HCT116 (cell line): ENCODE results near the gene TRIM50. TPM values are rescaled to one million over a fixed set of nuclear protein-coding genes. Genes with fewer than 3 reads are reported as not detected.
"Not testable (repeated sequence)": the region's sequence is repeated elsewhere in the genome, so short reads cannot be mapped to it uniquely, and the experiment has no call there.

Experiments used
- ATAC-seq: fragments of 200-7000 bp; cut with Tn5 transposase; 2 replicates; pipeline ENCODE4 v1.9.1; 2020; ENCODE audit warnings: mild to moderate bottlenecking, moderate library complexity
- BruUV-seq: library from RNA; stranded (reverse); fragments of 400-500 nt; replicated peaks from 2 replicates; lab custom pipeline; 2021; lab: Mats Ljungman, UMichigan
- CTCF ChIA-PET: fragments of 300-600 bp; sonication (Branson Sonifier 250); formaldehyde crosslinking; loops from one replicate; lab custom pipeline; 2021; ENCODE audit warnings: antibody characterized with exemption; lab: Charles Lee
- POLR2A ChIA-PET: fragments of 300-600, 350-600 bp; sonication (Branson Sonifier 250); formaldehyde crosslinking; loops from one replicate; lab custom pipeline; 2021; ENCODE audit warnings: antibody characterized with exemption; lab: Charles Lee
- RAD21 ChIA-PET, 2 experiments: fragments of 300-600 bp; sonication (Branson Sonifier 250); formaldehyde crosslinking; loops; one replicate each; lab custom pipeline; 2023; ENCODE audit warnings: low total read pairs in 2 of 2; ENCODE audit not compliant: uncharacterized antibody in 2 of 2, unreplicated experiment in 2 of 2, low non-redundant PET in 1 of 2; lab: Charles Lee
- DNase-seq: peaks from one replicate; pipeline ENCODE4 v3.0.0-alpha.2; 2010; ENCODE audit warnings: low read depth, low spot score
- H2AFZ ChIP-seq: fragments of 200-600 bp; shearing (Covaris generic), sonication (generic); 2 replicates; pipeline ENCODE4 v1.6.1; 2017; ENCODE audit warnings: low read depth, mixed run types, mixed read lengths, antibody characterized with exemption, low read length; ENCODE audit not compliant: poor library complexity, severe bottlenecking
- H3K27ac ChIP-seq: 2 replicates; pipeline ENCODE4 v1.5.1; 2012; ENCODE audit warnings: low read depth, low read length
- H3K27me3 ChIP-seq: fragments of 200-600 bp; sonication (generic); 2 replicates; pipeline ENCODE4 v1.6.1; 2016; ENCODE audit warnings: mixed run types, low read length, mixed read lengths; ENCODE audit not compliant: insufficient read depth
- H3K36me3 ChIP-seq, 2 experiments: fragments of 200-500 bp in 1 of 2; fragments of 200-600 bp in 1 of 2; sonication (Bioruptor generic) in 1 of 2; sonication (generic) in 1 of 2; 2 replicates each; pipeline versions ENCODE4 v1.5.1 to v1.6.1; 2014 to 2016; ENCODE audit warnings: low read length in 2 of 2, inconsistent platforms in 1 of 2, mixed read lengths in 1 of 2, mixed run types in 1 of 2; ENCODE audit not compliant: insufficient read depth in 2 of 2, control insufficient read depth in 1 of 2
- H3K4me1 ChIP-seq, 2 experiments: fragments of 200-600 bp in 1 of 2; sonication (generic) in 1 of 2; 2 replicates each; pipeline versions ENCODE4 v1.5.1 to v1.6.1; 2012 to 2017; ENCODE audit warnings: low read length in 2 of 2, inconsistent platforms in 1 of 2, mild to moderate bottlenecking in 1 of 2, mixed read lengths in 1 of 2, mixed run types in 1 of 2, moderate library complexity in 1 of 2; ENCODE audit not compliant: insufficient read depth in 2 of 2, control insufficient read depth in 1 of 2
- H3K4me2 ChIP-seq: fragments of 200-600 bp; sonication (generic); 2 replicates; pipeline ENCODE4 v1.6.1; 2017; ENCODE audit warnings: mixed run types, low read length, mixed read lengths
- H3K4me3 ChIP-seq, 2 experiments: fragments of 200-600 bp in 1 of 2; sonication (generic) in 1 of 2; replicated peaks in 1 of 2; 2 replicates each; pipeline ENCODE4 v1.5.1; 2011 to 2016; ENCODE audit warnings: low read length in 2 of 2, control low read depth in 1 of 2, low read depth in 1 of 2, mild to moderate bottlenecking in 1 of 2, mixed read lengths in 1 of 2, mixed run types in 1 of 2
- H3K79me2 ChIP-seq: fragments of 200-600 bp; sonication (generic); 2 replicates; pipeline ENCODE4 v1.6.1; 2017; ENCODE audit warnings: mild to moderate bottlenecking, mixed run types, low read length, moderate library complexity, mixed read lengths; ENCODE audit not compliant: insufficient read depth
- H3K9ac ChIP-seq: fragments of 200-600 bp; sonication (generic); 2 replicates; pipeline ENCODE4 v1.6.1; 2016; ENCODE audit warnings: low read length, mixed read lengths
- H3K9me2 ChIP-seq: fragments of 200-600 bp; sonication (generic), shearing (Covaris generic); 2 replicates; pipeline ENCODE4 v1.6.1; 2017; ENCODE audit warnings: mixed run types, mild to moderate bottlenecking, moderate library complexity; ENCODE audit not compliant: insufficient read depth
- H3K9me3 ChIP-seq, 2 experiments: fragments of 200-500 bp in 1 of 2; fragments of 200-600 bp in 1 of 2; sonication (Bioruptor generic) in 1 of 2; sonication (generic) in 1 of 2; 2 replicates each; pipeline ENCODE4 v1.6.1; 2014 to 2017; ENCODE audit warnings: low read length in 2 of 2, mixed read lengths in 2 of 2, inconsistent platforms in 1 of 2, low read depth in 1 of 2, mild to moderate bottlenecking in 1 of 2, mixed run types in 1 of 2, moderate library complexity in 1 of 2; ENCODE audit not compliant: control insufficient read depth in 1 of 2, insufficient read depth in 1 of 2
- H4K20me1 ChIP-seq: fragments of 200-600 bp; sonication (generic), shearing (Covaris generic); 2 replicates; pipeline ENCODE4 v1.6.1; 2017; ENCODE audit warnings: mixed run types, mild to moderate bottlenecking, moderate library complexity; ENCODE audit not compliant: insufficient read depth
- CEBPB ChIP-seq: IDR thresholded peaks from 2 replicates; pipeline ENCODE4 v1.6.1; 2012; ENCODE audit warnings: low read depth
- ELF1 ChIP-seq: IDR thresholded peaks from 2 replicates; pipeline ENCODE4 v1.6.1; 2012; ENCODE audit warnings: low read depth, borderline replicate concordance
- EZH2phosphoT487 ChIP-seq: fragments of 200-600 bp; IDR thresholded peaks from 2 replicates; pipeline ENCODE4 v1.6.1; 2018; ENCODE audit warnings: antibody characterized with exemption, borderline replicate concordance
- FOSL1 ChIP-seq: IDR thresholded peaks from 2 replicates; pipeline ENCODE4 v1.6.1; 2012; ENCODE audit warnings: low read depth
- POLR2A ChIP-seq: IDR thresholded peaks from 2 replicates; pipeline ENCODE4 v1.7.0; 2011; ENCODE audit warnings: borderline replicate concordance; ENCODE audit not compliant: insufficient read depth, insufficient read length; ENCODE audit errors: extremely low read depth
- SIN3A ChIP-seq: IDR thresholded peaks from 2 replicates; pipeline ENCODE4 v1.6.1; 2012; ENCODE audit warnings: low read depth
- SRF ChIP-seq: IDR thresholded peaks from 2 replicates; pipeline ENCODE4 v1.6.1; 2012; ENCODE audit warnings: low read depth
- ZFX ChIP-seq: fragments of 450-650 bp; IDR thresholded peaks from 2 replicates; pipeline ENCODE4 v1.6.1; 2017
- intact Hi-C: fragments of 100-400 bp; cut with micrococcal nuclease; formaldehyde crosslinking; loops from 2 replicates; pipeline ENCODE4 v1.10.0; 2022
- total RNA-seq: library from RNA; stranded (reverse); gene quantifications from one replicate; pipeline ENCODE4 v1.2.1, GENCODE V29; 2021; ENCODE audit not compliant: unreplicated experiment
- TF ChIP-seq, protein P1 (sequence below), 3 experiments: fragments of 200-600 bp in 1 of 3; sonication (generic) in 1 of 3; IDR thresholded peaks in 2 of 3; conservative IDR thresholded peaks in 1 of 3; 2 replicates each; pipeline ENCODE4 v1.5.1; 2012 to 2017; ENCODE audit warnings: low read depth in 2 of 3, low read length in 2 of 3, antibody characterized with exemption in 1 of 3, borderline replicate concordance in 1 of 3, control low read depth in 1 of 3, mild to moderate bottlenecking in 1 of 3, mixed read lengths in 1 of 3, mixed run types in 1 of 3, moderate library complexity in 1 of 3; ENCODE audit not compliant: insufficient read depth in 1 of 3

The TRIM50 gene
- total RNA-seq, 1 experiment from 2014 or later = not detected

- ChIA-PET CTCF (no interaction called here), POLR2A (no interaction called here), RAD21 (no interaction called here)
- Histone ChIP-seq H3K27me3 (no peaks in the 10 kb centered on the region), H3K9me3 (no peaks in the 10 kb centered on the region), H3K9me2 (no peaks in the 10 kb centered on the region), H3K36me3 (no peaks in the 10 kb centered on the region), H3K4me1 (no peaks in the 10 kb centered on the region), H3K4me2 (no peak overlapping the region), H3K27ac (no peak overlapping the region), H3K4me3 (no peak overlapping the region), H4K20me1 (no peaks in the 10 kb centered on the region), H3K9ac (no peak overlapping the region), H3K79me2 (no peaks in the 10 kb centered on the region), H2AFZ (no peak overlapping the region)
- DNase-seq (no peak), ATAC-seq (no peak)
- no TSS peak for BruUV-seq
- TF ChIP-seq, protein P1, sequence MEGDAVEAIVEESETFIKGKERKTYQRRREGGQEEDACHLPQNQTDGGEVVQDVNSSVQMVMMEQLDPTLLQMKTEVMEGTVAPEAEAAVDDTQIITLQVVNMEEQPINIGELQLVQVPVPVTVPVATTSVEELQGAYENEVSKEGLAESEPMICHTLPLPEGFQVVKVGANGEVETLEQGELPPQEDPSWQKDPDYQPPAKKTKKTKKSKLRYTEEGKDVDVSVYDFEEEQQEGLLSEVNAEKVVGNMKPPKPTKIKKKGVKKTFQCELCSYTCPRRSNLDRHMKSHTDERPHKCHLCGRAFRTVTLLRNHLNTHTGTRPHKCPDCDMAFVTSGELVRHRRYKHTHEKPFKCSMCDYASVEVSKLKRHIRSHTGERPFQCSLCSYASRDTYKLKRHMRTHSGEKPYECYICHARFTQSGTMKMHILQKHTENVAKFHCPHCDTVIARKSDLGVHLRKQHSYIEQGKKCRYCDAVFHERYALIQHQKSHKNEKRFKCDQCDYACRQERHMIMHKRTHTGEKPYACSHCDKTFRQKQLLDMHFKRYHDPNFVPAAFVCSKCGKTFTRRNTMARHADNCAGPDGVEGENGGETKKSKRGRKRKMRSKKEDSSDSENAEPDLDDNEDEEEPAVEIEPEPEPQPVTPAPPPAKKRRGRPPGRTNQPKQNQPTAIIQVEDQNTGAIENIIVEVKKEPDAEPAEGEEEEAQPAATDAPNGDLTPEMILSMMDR (IDR thresholded peaks at IDR 0.05 in 2 of 3, conservative IDR thresholded peaks at IDR 0.05 in 1 of 3; ENCODE audit: borderline replicate concordance in 1 of 3, insufficient read depth in 1 of 3, low read depth in 2 of 3, low read length in 2 of 3) = no peak
- TF ChIP-seq ZFX = no peak
- no peak for TF ChIP-seq SRF
- TF ChIP-seq CEBPB = no peak
- no peak for TF ChIP-seq ELF1
- TF ChIP-seq FOSL1 = no peak
- no peak for TF ChIP-seq SIN3A
- TF ChIP-seq EZH2phosphoT487 = no peak
- TF ChIP-seq POLR2A = no peak
- intact Hi-C loops = no loop called here
These were observed 35.5 kb upstream of the TRIM50 start for GRCh38 chr7:73363225-73364005.

DNA sequence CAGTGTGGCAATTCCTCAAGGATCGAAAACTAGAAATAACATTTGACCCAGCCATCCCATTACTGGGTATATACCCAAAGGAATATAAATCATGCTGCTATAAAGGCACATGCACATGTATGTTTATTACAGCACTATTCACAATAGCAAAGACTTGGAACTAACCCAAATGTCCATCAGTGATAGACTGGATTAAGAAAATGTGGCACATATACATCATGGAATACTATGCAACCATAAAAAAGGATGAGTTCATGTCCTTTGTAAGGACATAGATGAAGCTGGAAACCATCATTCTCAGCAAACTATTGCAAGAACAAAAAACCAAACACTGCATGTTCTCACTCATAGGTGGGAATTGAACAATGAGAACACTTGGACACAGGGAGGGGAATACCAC, 32.7 kb upstream of the TRIM50 start:
- BruUV-seq, H3K4me3 ChIP-seq, ATAC-seq, H3K27ac ChIP-seq, H4K20me1 ChIP-seq, DNase-seq, H3K79me2 ChIP-seq, H3K27me3 ChIP-seq, intact Hi-C loops, POLR2A ChIA-PET, H3K4me1 ChIP-seq, CTCF ChIA-PET, H2AFZ ChIP-seq, H3K4me2 ChIP-seq, RAD21 ChIA-PET, H3K9me3 ChIP-seq, H3K36me3 ChIP-seq, H3K9ac ChIP-seq, H3K9me2 ChIP-seq: not testable (repeated sequence)
